Activated B cell treated with CpG ODN at 0.5 μM for 24 hours (primary cell): ENCODE data around the gene MED15. TPM values are rescaled to one million over a fixed set of nuclear protein-coding genes. Genes with fewer than 3 reads are reported as not detected.

Experiments used
- ATAC-seq: fragments of 200-7000 bp; cut with Tn5 transposase; one replicate; pipeline ENCODE4 v1.10.0; 2021; ENCODE audit warnings: low read depth, mild to moderate bottlenecking, moderate library complexity
- CTCF ChIA-PET: fragments of 350-600 bp; sonication (Branson Sonifier 250); formaldehyde crosslinking; loops from one replicate; lab custom pipeline; 2021; ENCODE audit warnings: antibody characterized with exemption; lab: Charles Lee
- POLR2A ChIA-PET: fragments of 350-600 bp; sonication (Branson Sonifier 250); formaldehyde crosslinking; loops from one replicate; lab custom pipeline; 2021; ENCODE audit warnings: antibody characterized with exemption; lab: Charles Lee
- DNase-seq: peaks from one replicate; pipeline ENCODE4 v3.0.0; 2022
- H3K27ac Mint-ChIP-seq: one replicate; pipeline ENCODE4 v1.8.0; 2020; ENCODE audit warnings: mixed read lengths
- H3K27me3 Mint-ChIP-seq: one replicate; pipeline ENCODE4 v1.8.0; 2021; ENCODE audit warnings: mixed read lengths
- H3K36me3 Mint-ChIP-seq: one replicate; pipeline ENCODE4 v1.8.0; 2021; ENCODE audit warnings: low read depth, mixed read lengths
- H3K4me1 Mint-ChIP-seq: one replicate; pipeline ENCODE4 v1.8.0; 2021; ENCODE audit warnings: mixed read lengths
- H3K4me3 Mint-ChIP-seq: one replicate; pipeline ENCODE4 v1.8.0; 2020; ENCODE audit warnings: mild to moderate bottlenecking, mixed read lengths
- H3K9me3 Mint-ChIP-seq: one replicate; pipeline ENCODE4 v1.8.0; 2020; ENCODE audit warnings: mixed read lengths
- intact Hi-C: fragments of 100-400 bp; cut with micrococcal nuclease; formaldehyde crosslinking; loops from one replicate; pipeline ENCODE4 v1.15.1; 2024
- total RNA-seq: library from RNA; stranded (reverse); gene quantifications from 2 replicates; pipeline ENCODE4 v1.2.3, GENCODE V29; 2022
- TF ChIP-seq, protein P1 (sequence below): fragments of 200-600 bp; IDR thresholded peaks from one replicate; pipeline ENCODE4 v1.8.0; 2022; ENCODE audit warnings: antibody characterized with exemption, mild to moderate bottlenecking

Gene MED15
- total RNA-seq, 1 donor from 2014 or later: 127 TPM

GRCh38 chr22:20563941-20564371, 56.5 kb downstream of the MED15 start:
- Mint-ChIP-seq H3K36me3 (peaks cover 73% of the 10 kb centered on the region), H3K4me3 (no peak overlapping the region), H3K27ac (no peak overlapping the region), H3K9me3 (peaks cover 4% of the 10 kb centered on the region), H3K27me3 (no peaks in the 10 kb centered on the region), H3K4me1 (peaks cover 2% of the 10 kb centered on the region)
- ChIA-PET POLR2A (no interaction called here), CTCF (interaction anchor here (0.6 to 2.6 kb wide), 14 partner anchors 9 to 168 kb away, joined by 3 to 8 read pairs (median 4); no protein-coding TSS in a partner anchor)
- TF ChIP-seq, protein P1, sequence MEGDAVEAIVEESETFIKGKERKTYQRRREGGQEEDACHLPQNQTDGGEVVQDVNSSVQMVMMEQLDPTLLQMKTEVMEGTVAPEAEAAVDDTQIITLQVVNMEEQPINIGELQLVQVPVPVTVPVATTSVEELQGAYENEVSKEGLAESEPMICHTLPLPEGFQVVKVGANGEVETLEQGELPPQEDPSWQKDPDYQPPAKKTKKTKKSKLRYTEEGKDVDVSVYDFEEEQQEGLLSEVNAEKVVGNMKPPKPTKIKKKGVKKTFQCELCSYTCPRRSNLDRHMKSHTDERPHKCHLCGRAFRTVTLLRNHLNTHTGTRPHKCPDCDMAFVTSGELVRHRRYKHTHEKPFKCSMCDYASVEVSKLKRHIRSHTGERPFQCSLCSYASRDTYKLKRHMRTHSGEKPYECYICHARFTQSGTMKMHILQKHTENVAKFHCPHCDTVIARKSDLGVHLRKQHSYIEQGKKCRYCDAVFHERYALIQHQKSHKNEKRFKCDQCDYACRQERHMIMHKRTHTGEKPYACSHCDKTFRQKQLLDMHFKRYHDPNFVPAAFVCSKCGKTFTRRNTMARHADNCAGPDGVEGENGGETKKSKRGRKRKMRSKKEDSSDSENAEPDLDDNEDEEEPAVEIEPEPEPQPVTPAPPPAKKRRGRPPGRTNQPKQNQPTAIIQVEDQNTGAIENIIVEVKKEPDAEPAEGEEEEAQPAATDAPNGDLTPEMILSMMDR: no peak
- DNase-seq (no peak), ATAC-seq (no peak)
- intact Hi-C loops: loop anchor here (1.0 kb wide), 1 partner anchor 178 kb away; no protein-coding TSS in a partner anchor

- CTCF ChIA-PET: interaction anchor here (0.9 to 2.6 kb wide), 5 partner anchors 9 to 176 kb away, joined by 3 to 8 read pairs (median 3); no protein-coding TSS in a partner anchor
Observed at GRCh38 chr22:20565079-20565734, 57.8 kb downstream of the MED15 start.

DNA sequence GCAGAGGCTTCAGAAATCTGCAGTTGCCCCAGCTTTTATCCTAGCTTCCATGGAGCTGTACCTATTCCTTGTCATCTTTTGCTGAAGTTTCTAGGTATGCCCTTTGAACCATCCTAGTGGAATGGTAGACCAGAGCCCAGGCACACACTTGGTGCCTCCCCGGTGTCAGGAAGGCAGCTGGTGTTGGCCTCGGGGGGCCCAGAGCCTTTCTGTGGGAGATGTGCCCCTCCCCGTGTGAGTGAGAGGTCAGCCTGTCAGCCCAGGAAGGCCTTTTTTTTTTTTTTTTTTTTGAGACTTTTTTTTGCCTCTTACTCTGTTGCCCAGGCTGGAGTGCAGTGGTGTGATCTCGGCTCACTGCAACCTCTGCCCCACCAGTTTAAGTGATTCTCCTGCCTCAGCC, 58.4 kb downstream of the MED15 start:
- POLR2A ChIA-PET: interaction anchor here (1.0 kb wide), 1 partner anchor 8 kb away, joined by 10 read pairs; no protein-coding TSS in a partner anchor
- Mint-ChIP-seq H3K4me3 (no peak overlapping the region), H3K9me3 (no peaks in the 10 kb centered on the region), H3K27me3 (no peaks in the 10 kb centered on the region), H3K27ac (no peak overlapping the region), H3K36me3 (peaks cover 75% of the 10 kb centered on the region), H3K4me1 (peaks cover 9% of the 10 kb centered on the region)
- DNase-seq (no peak), ATAC-seq (no peak)
- CTCF ChIA-PET: interaction anchor here (1.1 to 2.6 kb wide), 3 partner anchors 8 to 176 kb away, joined by 3 to 8 read pairs (median 4); no protein-coding TSS in a partner anchor
- intact Hi-C loops: no loop called here
- TF ChIP-seq, protein P1: no peak

More at GRCh38 chr22:20565079-20565734, 57.8 kb downstream of the MED15 start:
- H3K4me1 Mint-ChIP-seq: peaks cover 9% of the 10 kb centered on the region
- TF ChIP-seq, protein P1: no peak
- peaks cover 73% of the 10 kb centered on the region for H3K36me3 Mint-ChIP-seq
- no peak overlapping the region for H3K4me3 Mint-ChIP-seq
- POLR2A ChIA-PET: interaction anchor here (1.0 kb wide), 1 partner anchor 8 kb away, joined by 10 read pairs; no protein-coding TSS in a partner anchor
- intact Hi-C loops: no loop called here
- no peak for DNase-seq
- ATAC-seq: no peak
- H3K27me3 Mint-ChIP-seq: no peaks in the 10 kb centered on the region
- H3K9me3 Mint-ChIP-seq: no peaks in the 10 kb centered on the region
- H3K27ac Mint-ChIP-seq: no peak overlapping the region

DNA sequence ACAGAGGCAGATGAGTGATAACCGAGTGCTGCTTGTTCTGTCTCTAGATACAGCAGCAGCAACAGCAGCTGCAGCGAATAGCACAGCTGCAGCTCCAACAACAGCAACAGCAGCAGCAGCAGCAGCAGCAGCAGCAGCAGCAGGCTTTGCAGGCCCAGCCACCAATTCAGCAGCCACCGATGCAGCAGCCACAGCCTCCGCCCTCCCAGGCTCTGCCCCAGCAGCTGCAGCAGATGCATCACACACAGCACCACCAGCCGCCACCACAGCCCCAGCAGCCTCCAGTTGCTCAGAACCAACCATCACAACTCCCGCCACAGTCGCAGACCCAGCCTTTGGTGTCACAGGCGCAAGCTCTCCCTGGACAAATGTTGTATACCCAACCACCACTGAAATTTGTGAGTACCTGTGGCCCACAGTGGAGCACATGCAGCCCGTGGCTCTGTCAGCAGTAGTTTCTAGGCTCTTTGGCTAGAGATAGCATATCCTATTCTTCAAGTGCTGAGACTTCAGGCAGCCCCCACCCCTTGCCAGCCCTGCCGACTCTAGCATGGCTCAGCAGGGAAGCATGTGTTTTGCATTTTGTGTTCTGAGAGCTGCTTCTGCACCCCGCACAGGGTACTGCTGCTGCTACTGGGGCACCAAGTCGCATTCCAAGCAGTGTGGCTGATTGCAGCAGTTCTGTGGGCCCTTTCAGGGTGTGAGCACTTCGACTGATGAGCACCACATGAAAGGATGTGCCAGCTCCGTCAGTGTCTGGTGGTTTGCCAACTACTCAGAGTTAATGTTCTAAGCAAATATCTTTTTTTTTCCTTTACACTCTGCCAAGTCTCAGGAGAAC, 59.2 kb downstream of the MED15 start:
- ATAC-seq (no peak), DNase-seq (no peak)
- intact Hi-C loops: no loop called here
- no peak overlapping the region for H3K27ac Mint-ChIP-seq
- TF ChIP-seq, protein P1: no peak
- CTCF ChIA-PET: interaction anchor here (1.1 to 2.6 kb wide), 3 partner anchors 8 to 175 kb away, joined by 3 to 8 read pairs (median 4); no protein-coding TSS in a partner anchor
- POLR2A ChIA-PET: interaction anchor here (1.0 kb wide), 1 partner anchor 9 kb away, joined by 10 read pairs; no protein-coding TSS in a partner anchor
- H3K4me3 Mint-ChIP-seq: no peak overlapping the region
- H3K36me3 Mint-ChIP-seq: peaks cover 79% of the 10 kb centered on the region
- no peaks in the 10 kb centered on the region for H3K27me3 Mint-ChIP-seq
- peaks cover 11% of the 10 kb centered on the region for H3K4me1 Mint-ChIP-seq
- H3K9me3 Mint-ChIP-seq: no peaks in the 10 kb centered on the region
